Glutamatergic neuron (in vitro differentiated cells): ENCODE results near the gene PLEKHA5. TPM values are rescaled to one million over a fixed set of nuclear protein-coding genes. Genes with fewer than 3 reads are reported as not detected.
"Not testable (repeated sequence)": the region's sequence is repeated elsewhere in the genome, so short reads cannot be mapped to it uniquely, and the experiment has no call there.

Experiments
- DNase-seq: peaks from one replicate; pipeline ENCODE4 v3.0.0; 2022
- H3K27ac Mint-ChIP-seq: one replicate; pipeline ENCODE4 v1.8.0; 2020; ENCODE audit warnings: mild to moderate bottlenecking, mixed read lengths, inconsistent platforms; ENCODE audit not compliant: unreplicated experiment
- H3K27me3 Mint-ChIP-seq: one replicate; pipeline ENCODE4 v1.8.0; 2020; ENCODE audit warnings: mild to moderate bottlenecking, moderate library complexity, mixed read lengths, inconsistent platforms; ENCODE audit not compliant: unreplicated experiment
- H3K36me3 Mint-ChIP-seq: one replicate; pipeline ENCODE4 v1.8.0; 2020; ENCODE audit warnings: mild to moderate bottlenecking, mixed read lengths, inconsistent platforms; ENCODE audit not compliant: unreplicated experiment
- H3K4me1 Mint-ChIP-seq: one replicate; pipeline ENCODE4 v1.8.0; 2020; ENCODE audit warnings: mild to moderate bottlenecking, low read depth, mixed read lengths, inconsistent platforms; ENCODE audit not compliant: unreplicated experiment
- H3K4me3 Mint-ChIP-seq: one replicate; pipeline ENCODE4 v1.8.0; 2020; ENCODE audit warnings: mild to moderate bottlenecking, mixed read lengths, inconsistent platforms; ENCODE audit not compliant: unreplicated experiment
- H3K9me3 Mint-ChIP-seq: one replicate; pipeline ENCODE4 v1.8.0; 2020; ENCODE audit warnings: mild to moderate bottlenecking, moderate library complexity, mixed read lengths, inconsistent platforms; ENCODE audit not compliant: unreplicated experiment
- total RNA-seq: library from RNA; stranded (reverse); fragmentation: NEBNext Ultra II Directional; extraction: Animal tissue kit (Norgen Biotek cat#: 25700); gene quantifications from one replicate; pipeline ENCODE4 v1.2.1, GENCODE V29; 2021; ENCODE audit not compliant: unreplicated experiment
- TF ChIP-seq, protein P1 (sequence below): fragments of 200-600 bp; sonication (generic); IDR thresholded peaks from one replicate; pipeline ENCODE4 v1.5.0; 2021; ENCODE audit not compliant: partially characterized antibody, unreplicated experiment

PLEKHA5 gene
- total RNA-seq, 1 donor from 2014 or later = 314 TPM

DNA sequence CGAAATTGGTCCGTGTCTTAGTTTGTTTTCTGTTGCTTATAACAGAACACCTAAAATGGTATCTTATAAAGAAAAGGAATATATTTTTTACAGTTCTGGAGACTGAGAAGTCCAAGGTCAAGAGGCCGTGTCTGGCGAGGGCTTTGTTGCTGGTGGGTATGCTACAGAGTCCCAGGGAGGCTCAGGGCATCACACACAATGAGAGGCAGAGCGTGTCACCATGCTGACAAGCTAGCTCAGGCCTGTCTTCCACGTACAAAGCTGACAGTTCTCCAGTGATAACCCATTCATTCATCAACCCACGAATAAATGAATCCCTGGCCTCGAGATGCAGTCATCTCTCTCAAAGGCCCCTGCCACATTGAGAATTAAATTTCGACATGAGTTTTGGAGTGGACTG, 253.0 kb downstream of the PLEKHA5 start:
- Mint-ChIP-seq H3K36me3 (peaks cover 9% of the 10 kb centered on the region), H3K4me1 (peaks cover 5% of the 10 kb centered on the region), H3K9me3 (peaks cover 18% of the 10 kb centered on the region), H3K4me3 (no peak overlapping the region), H3K27me3 (peaks cover 10% of the 10 kb centered on the region), H3K27ac (no peak overlapping the region)
- DNase-seq = no peak
- TF ChIP-seq, protein P1, sequence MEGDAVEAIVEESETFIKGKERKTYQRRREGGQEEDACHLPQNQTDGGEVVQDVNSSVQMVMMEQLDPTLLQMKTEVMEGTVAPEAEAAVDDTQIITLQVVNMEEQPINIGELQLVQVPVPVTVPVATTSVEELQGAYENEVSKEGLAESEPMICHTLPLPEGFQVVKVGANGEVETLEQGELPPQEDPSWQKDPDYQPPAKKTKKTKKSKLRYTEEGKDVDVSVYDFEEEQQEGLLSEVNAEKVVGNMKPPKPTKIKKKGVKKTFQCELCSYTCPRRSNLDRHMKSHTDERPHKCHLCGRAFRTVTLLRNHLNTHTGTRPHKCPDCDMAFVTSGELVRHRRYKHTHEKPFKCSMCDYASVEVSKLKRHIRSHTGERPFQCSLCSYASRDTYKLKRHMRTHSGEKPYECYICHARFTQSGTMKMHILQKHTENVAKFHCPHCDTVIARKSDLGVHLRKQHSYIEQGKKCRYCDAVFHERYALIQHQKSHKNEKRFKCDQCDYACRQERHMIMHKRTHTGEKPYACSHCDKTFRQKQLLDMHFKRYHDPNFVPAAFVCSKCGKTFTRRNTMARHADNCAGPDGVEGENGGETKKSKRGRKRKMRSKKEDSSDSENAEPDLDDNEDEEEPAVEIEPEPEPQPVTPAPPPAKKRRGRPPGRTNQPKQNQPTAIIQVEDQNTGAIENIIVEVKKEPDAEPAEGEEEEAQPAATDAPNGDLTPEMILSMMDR = no peak

DNA sequence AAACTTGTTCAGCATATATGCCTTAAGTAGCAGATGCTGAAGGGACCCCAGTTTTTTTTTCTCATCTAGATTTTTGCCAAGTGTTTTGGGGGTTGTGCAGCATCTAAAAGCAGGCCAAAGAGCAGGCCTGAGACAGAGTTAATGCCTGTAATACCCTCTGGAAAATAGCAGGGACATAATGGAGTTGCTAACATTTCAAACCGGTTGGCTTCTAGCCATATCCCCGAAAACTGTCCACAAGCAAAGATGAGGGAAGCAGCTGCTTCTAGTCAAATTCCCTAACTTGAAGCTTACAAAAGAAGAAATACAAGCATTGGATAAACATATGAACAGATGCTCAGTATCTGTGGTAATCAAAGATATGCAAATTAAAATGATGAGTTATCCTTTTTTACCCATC, 257.6 kb downstream of the PLEKHA5 start:
- H3K4me3 Mint-ChIP-seq = no peak overlapping the region
- H3K9me3 Mint-ChIP-seq = peaks cover 7% of the 10 kb centered on the region
- no peak for DNase-seq
- peaks cover 6% of the 10 kb centered on the region for H3K36me3 Mint-ChIP-seq
- peaks cover 8% of the 10 kb centered on the region for H3K27me3 Mint-ChIP-seq
- H3K27ac Mint-ChIP-seq = no peak overlapping the region
- TF ChIP-seq, protein P1 = no peak
- H3K4me1 Mint-ChIP-seq = no peaks in the 10 kb centered on the region

DNA sequence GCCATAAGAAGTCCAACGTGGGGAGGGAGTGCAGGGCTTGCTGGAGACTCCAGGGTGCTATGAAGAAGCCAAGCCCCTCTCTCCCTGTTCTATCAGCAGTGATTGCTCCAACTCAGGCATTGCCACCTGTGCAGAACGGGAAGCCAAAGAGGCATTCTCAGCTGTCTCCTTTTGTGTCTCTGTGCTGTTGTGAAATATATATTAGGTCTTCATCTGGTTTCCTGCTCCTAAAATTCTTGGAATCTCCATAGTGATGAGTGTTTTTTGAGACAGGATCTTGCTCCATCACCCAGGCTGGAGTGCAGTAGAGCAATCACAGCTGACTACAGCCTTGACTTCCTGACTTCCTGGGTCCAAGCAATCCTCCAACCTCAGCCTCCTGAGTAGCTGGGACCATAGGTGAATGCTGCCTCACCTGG, 258.6 kb downstream of the PLEKHA5 start:
- DNase-seq = no peak
- Mint-ChIP-seq H3K36me3 (peaks cover 6% of the 10 kb centered on the region), H3K4me3 (no peak overlapping the region), H3K27me3 (peaks cover 6% of the 10 kb centered on the region), H3K9me3 (peaks cover 7% of the 10 kb centered on the region), H3K4me1 (no peaks in the 10 kb centered on the region), H3K27ac (no peak overlapping the region)
- TF ChIP-seq, protein P1 = no peak

DNA sequence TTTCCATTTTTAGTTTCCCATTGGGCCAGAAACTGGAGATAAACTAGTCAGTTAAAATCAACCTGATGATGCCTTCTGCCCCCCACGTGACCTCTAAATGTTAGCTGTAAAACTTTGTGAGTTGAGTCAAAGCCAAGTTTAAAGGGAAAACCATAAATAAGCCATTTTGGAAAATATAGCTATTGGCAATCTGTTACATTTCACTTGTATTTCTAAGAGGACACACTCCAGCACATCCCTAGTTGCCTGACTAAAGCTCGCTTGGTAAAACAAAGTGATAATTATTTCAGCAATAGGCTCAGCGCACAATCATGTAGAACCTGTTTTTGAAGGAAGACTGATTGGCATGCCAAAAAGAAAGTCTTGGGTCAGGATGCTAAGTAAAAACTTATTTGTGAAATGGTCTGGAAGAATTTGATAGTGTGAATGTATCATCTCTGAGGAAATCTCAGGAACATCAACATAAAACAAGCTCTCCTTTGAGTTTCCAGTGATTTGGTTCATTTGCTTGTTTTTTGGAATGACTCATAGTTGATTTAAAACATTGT, 260.6 kb downstream of the PLEKHA5 start:
- TF ChIP-seq, protein P1 = no peak
- DNase-seq = no peak
- no peak overlapping the region for H3K4me3 Mint-ChIP-seq
- H3K9me3 Mint-ChIP-seq = peaks cover 5% of the 10 kb centered on the region
- peaks cover 6% of the 10 kb centered on the region for H3K27me3 Mint-ChIP-seq
- H3K27ac Mint-ChIP-seq = no peak overlapping the region
- H3K36me3 Mint-ChIP-seq = peaks cover 4% of the 10 kb centered on the region
- H3K4me1 Mint-ChIP-seq = no peaks in the 10 kb centered on the region

DNA sequence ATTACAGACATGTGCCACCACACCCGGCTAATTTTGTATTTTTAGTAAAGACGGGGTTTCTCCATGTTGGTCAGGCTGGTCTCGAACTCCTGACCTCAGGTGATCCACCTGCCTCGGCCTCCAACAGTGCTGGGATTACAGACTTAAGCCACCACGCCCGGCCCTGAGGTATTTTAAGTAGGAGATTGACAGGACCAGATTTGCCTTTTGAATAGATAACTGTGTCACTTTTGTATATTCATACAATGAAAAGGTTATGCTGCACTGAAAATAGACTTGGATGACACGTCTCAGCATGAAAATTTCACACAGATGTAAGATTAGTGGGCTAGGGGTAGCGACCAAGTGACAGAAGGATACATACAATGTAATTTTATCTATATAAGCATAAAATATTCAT, 263.1 kb downstream of the PLEKHA5 start:
- not testable (repeated sequence) for H3K36me3 Mint-ChIP-seq, DNase-seq, H3K4me1 Mint-ChIP-seq, H3K27me3 Mint-ChIP-seq, H3K27ac Mint-ChIP-seq, H3K9me3 Mint-ChIP-seq, H3K4me3 Mint-ChIP-seq
